CD14-positive monocyte (primary cell): ENCODE measurements around the gene JAGN1. TPM values are rescaled to one million over a fixed set of nuclear protein-coding genes. Genes with fewer than 3 reads are reported as not detected.

ENCODE experiments used
- DNase-seq, 3 donors: peaks; one replicate each; pipeline ENCODE4 v3.0.0-alpha.2; 2011 to 2022
- H2AFZ ChIP-seq: 2 replicates; pipeline ENCODE4 v1.6.0; 2012; ENCODE audit warnings: mild to moderate bottlenecking, low read depth, low read length, inconsistent platforms; ENCODE audit not compliant: insufficient read depth, poor library complexity, severe bottlenecking
- H3K27ac ChIP-seq, 2 donors: 1 replicate in 1 of 2; 2 replicates in 1 of 2; pipeline ENCODE4 v1.5.1; 2012 to 2013; ENCODE audit warnings: low read length in 2 of 2, control low read depth in 1 of 2, inconsistent platforms in 1 of 2, low read depth in 1 of 2, mild to moderate bottlenecking in 1 of 2
- H3K27me3 ChIP-seq, 2 donors: one replicate each; pipeline versions ENCODE4 v1.6.0 to v1.6.1; 2011 to 2013; ENCODE audit warnings: low read length in 2 of 2; ENCODE audit not compliant: control insufficient read depth in 2 of 2, insufficient read depth in 2 of 2
- H3K36me3 ChIP-seq, 2 donors: replicated peaks in 1 of 2; 1 replicate in 1 of 2; 2 replicates in 1 of 2; pipeline versions ENCODE4 v1.5.1 to v1.6.1; 2012 to 2013; ENCODE audit warnings: low read length in 2 of 2, control low read depth in 1 of 2, inconsistent platforms in 1 of 2, mild to moderate bottlenecking in 1 of 2; ENCODE audit not compliant: insufficient read depth in 2 of 2, control insufficient read depth in 1 of 2
- H3K4me1 ChIP-seq, 2 donors: 1 replicate in 1 of 2; 2 replicates in 1 of 2; pipeline versions ENCODE4 v1.5.1 to v1.6.1; 2012 to 2013; ENCODE audit warnings: low read length in 2 of 2, control low read depth in 1 of 2, inconsistent platforms in 1 of 2, mild to moderate bottlenecking in 1 of 2, moderate library complexity in 1 of 2; ENCODE audit not compliant: insufficient read depth in 2 of 2, control insufficient read depth in 1 of 2
- H3K4me2 ChIP-seq: replicated peaks from 2 replicates; pipeline ENCODE3; 2012; ENCODE audit warnings: low read length, moderate library complexity, mild to moderate bottlenecking; ENCODE audit not compliant: poor library complexity, severe bottlenecking; ENCODE audit errors: extremely low read depth
- H3K4me3 ChIP-seq, 3 experiments: fragments of 200-600 bp in 1 of 3; sonication (generic) in 1 of 3; replicated peaks in 1 of 3; 1 replicate in 2 of 3; 2 replicates in 1 of 3; pipeline ENCODE4 v1.5.1; 2011 to 2013; ENCODE audit warnings: low read length in 3 of 3, mild to moderate bottlenecking in 3 of 3, control low read depth in 2 of 3, low read depth in 2 of 3, inconsistent platforms in 1 of 3, moderate library complexity in 1 of 3
- H3K79me2 ChIP-seq: 2 replicates; pipeline ENCODE4 v1.6.0; 2012; ENCODE audit warnings: mild to moderate bottlenecking, control low read depth, inconsistent platforms, low read length, moderate library complexity; ENCODE audit not compliant: insufficient read depth
- H3K9ac ChIP-seq: 2 replicates; pipeline ENCODE4 v1.6.0; 2017; ENCODE audit warnings: low read length, mild to moderate bottlenecking; ENCODE audit not compliant: insufficient read depth, poor library complexity, severe bottlenecking
- H3K9me3 ChIP-seq, 2 donors: replicated peaks in 1 of 2; 1 replicate in 1 of 2; 2 replicates in 1 of 2; pipeline versions ENCODE4 v1.5.1 to v1.6.1; 2012 to 2013; ENCODE audit warnings: low read length in 2 of 2, control low read depth in 1 of 2; ENCODE audit not compliant: control insufficient read depth in 1 of 2, insufficient read depth in 1 of 2
- H4K20me1 ChIP-seq: 2 replicates; pipeline ENCODE4 v1.6.0; 2012; ENCODE audit warnings: mild to moderate bottlenecking, low read length, control low read depth, moderate library complexity; ENCODE audit not compliant: insufficient read depth
- H3K27ac Mint-ChIP-seq, 7 donors: one replicate each; pipeline ENCODE4 v1.8.0; 2020; ENCODE audit warnings: mild to moderate bottlenecking in 7 of 7, mixed read lengths in 7 of 7, moderate library complexity in 6 of 7, inconsistent platforms in 2 of 7
- H3K27me3 Mint-ChIP-seq, 3 donors: one replicate each; pipeline ENCODE4 v1.8.0; 2021 to 2022; ENCODE audit warnings: low read depth in 3 of 3, mild to moderate bottlenecking in 3 of 3, mixed read lengths in 3 of 3, moderate library complexity in 3 of 3, inconsistent platforms in 1 of 3
- H3K36me3 Mint-ChIP-seq, 2 donors: one replicate each; pipeline ENCODE4 v1.8.0; 2020; ENCODE audit warnings: mixed read lengths in 2 of 2, inconsistent platforms in 1 of 2, mild to moderate bottlenecking in 1 of 2
- H3K4me1 Mint-ChIP-seq: one replicate; pipeline ENCODE4 v1.8.0; 2020; ENCODE audit warnings: mild to moderate bottlenecking, mixed read lengths
- H3K4me3 Mint-ChIP-seq, 2 donors: one replicate each; pipeline ENCODE4 v1.8.0; 2020; ENCODE audit warnings: mild to moderate bottlenecking in 2 of 2, mixed read lengths in 2 of 2, moderate library complexity in 1 of 2
- H3K9me3 Mint-ChIP-seq, 7 donors: one replicate each; pipeline ENCODE4 v1.8.0; 2020 to 2022; ENCODE audit warnings: mixed read lengths in 7 of 7, mild to moderate bottlenecking in 6 of 7, moderate library complexity in 6 of 7, inconsistent platforms in 2 of 7
- CTCF ChIP-seq: fragments of 200-600 bp; IDR thresholded peaks from one replicate; pipeline ENCODE4 v1.8.0; 2022; ENCODE audit warnings: antibody characterized with exemption, mild to moderate bottlenecking
- WGBS: methylation state at CpG from one replicate; pipeline ENCODE4 v1.1.5; 2013; ENCODE audit warnings: missing lambda C conversion rate; ENCODE audit not compliant: insufficient coverage; 5-methylcytosine and 5-hydroxymethylcytosine counted together
- intact Hi-C, 2 donors: fragments of 100-400 bp; cut with micrococcal nuclease; formaldehyde crosslinking; loops; one replicate each; pipeline versions ENCODE4 v1.15.0 to v1.15.1; 2023
- polyA plus RNA-seq, 3 donors: library from polyadenylated mRNA; depleted of rRNA in 1 of 3; unstranded in 2 of 3; stranded (reverse) in 1 of 3; fragments of 300-500 nt in 2 of 3; fragments of >200 nt in 1 of 3; fragmentation: Illumina TruSeq in 2 of 3; gene quantifications; 1 replicate in 2 of 3; 2 replicates in 1 of 3; pipeline ENCODE4 v1.2.3, GENCODE V29; 2012 to 2021

The JAGN1 gene
- polyA plus RNA-seq, 3 donors: 17.3 to 56.3 (median 49.8) TPM

GRCh38 chr3:9906480-9906879 lies 16.1 kb downstream of the JAGN1 start:
- peaks cover 7 to 14% of the 10 kb centered on the region in 2 donors for H3K4me1 ChIP-seq
- no peak overlapping the region for H3K4me3 ChIP-seq
- no peaks in the 10 kb centered on the region for H3K9me3 Mint-ChIP-seq
- no peak overlapping the region for H3K27ac Mint-ChIP-seq
- H3K36me3 ChIP-seq: no peaks in the 10 kb centered on the region
- H3K9ac ChIP-seq: no peak overlapping the region
- intact Hi-C loops: no loop called here
- no peak overlapping the region for H3K4me3 Mint-ChIP-seq
- H3K27me3 Mint-ChIP-seq: no peaks in the 10 kb centered on the region
- H2AFZ ChIP-seq: no peak overlapping the region
- H4K20me1 ChIP-seq: no peaks in the 10 kb centered on the region
- WGBS: no CpG with 5 or more reads among the region's 5 CpGs
- no peak overlapping the region for H3K4me2 ChIP-seq
- no peak for DNase-seq
- H3K27me3 ChIP-seq: no peaks in the 10 kb centered on the region
- H3K4me1 Mint-ChIP-seq: peaks cover 25% of the 10 kb centered on the region
- no peaks in the 10 kb centered on the region for H3K36me3 Mint-ChIP-seq
- no peaks in the 10 kb centered on the region for H3K79me2 ChIP-seq
- H3K27ac ChIP-seq: no peak overlapping the region
- H3K9me3 ChIP-seq: no peaks in the 10 kb centered on the region
- no peak for TF ChIP-seq CTCF

- 94% methylated on average over 2 of the region's 3 CpGs for WGBS
- H3K9me3 ChIP-seq: no peaks in the 10 kb centered on the region
- no peak overlapping the region for H3K4me2 ChIP-seq
- H3K27me3 ChIP-seq: no peaks in the 10 kb centered on the region
- H3K4me3 ChIP-seq: no peak overlapping the region
- intact Hi-C loops: no loop called here
- H3K4me1 ChIP-seq: peaks cover 10 to 14% of the 10 kb centered on the region in 2 donors
- peak overlapping the region in 1 of 7 donors; percentile 63 for H3K27ac Mint-ChIP-seq
- TF ChIP-seq CTCF: no peak
- no peak for DNase-seq
- peaks cover 25% of the 10 kb centered on the region for H3K4me1 Mint-ChIP-seq
- H3K9ac ChIP-seq: no peak overlapping the region
- H3K4me3 Mint-ChIP-seq: no peak overlapping the region
- H4K20me1 ChIP-seq: no peaks in the 10 kb centered on the region
- H3K27ac ChIP-seq: no peak overlapping the region
- H3K36me3 ChIP-seq: no peaks in the 10 kb centered on the region
- no peaks in the 10 kb centered on the region for H3K36me3 Mint-ChIP-seq
- H3K9me3 Mint-ChIP-seq: no peaks in the 10 kb centered on the region
- H2AFZ ChIP-seq: no peak overlapping the region
- no peaks in the 10 kb centered on the region for H3K27me3 Mint-ChIP-seq
- H3K79me2 ChIP-seq: no peaks in the 10 kb centered on the region
These were observed 17.9 kb downstream of the JAGN1 start for GRCh38 chr3:9908286-9908685.
